Endothelial cell of umbilical vein (primary cell): ENCODE results near the gene RAB24. TPM values are rescaled to one million over a fixed set of nuclear protein-coding genes. Genes with fewer than 3 reads are reported as not detected.

ENCODE experiments used
- BruUV-seq: library from RNA; stranded (reverse); fragments of 400-500 nt; replicated peaks from 2 replicates; lab custom pipeline; 2021; lab: Mats Ljungman, UMichigan
- CTCF ChIA-PET: fragments of 300-600, 350-600 bp; sonication (Branson Sonifier 250); formaldehyde crosslinking; loops from one replicate; lab custom pipeline; 2021; ENCODE audit warnings: antibody characterized with exemption, inconsistent platforms; lab: Charles Lee
- POLR2A ChIA-PET: fragments of 300-600, 350-600 bp; sonication (Branson Sonifier 250); formaldehyde crosslinking; loops from one replicate; lab custom pipeline; 2021; ENCODE audit warnings: antibody characterized with exemption, inconsistent platforms; lab: Charles Lee
- DNase-seq: peaks from one replicate; pipeline ENCODE4 v3.0.0-alpha.2; 2011; ENCODE audit warnings: low read depth, low spot score
- FAIRE-seq: peaks from 2 replicates; lab custom pipeline; 2011; peaks lifted over from hg19 to GRCh38; lab: Jason Lieb, UNC
- H2AFZ ChIP-seq: 2 replicates; pipeline ENCODE4 v1.6.0; 2012; ENCODE audit warnings: low read depth, low read length, control low read depth, inconsistent platforms
- H3K27ac ChIP-seq: 2 replicates; pipeline ENCODE4 v1.5.1; 2011; ENCODE audit warnings: low read depth, mild to moderate bottlenecking, control low read depth, low read length, moderate library complexity; ENCODE audit not compliant: insufficient read depth
- H3K27me3 ChIP-seq, 2 experiments: 2 replicates each; pipeline versions ENCODE4 v1.6.0 to v1.6.1; 2011; ENCODE audit warnings: low read length in 2 of 2, mixed read lengths in 1 of 2; ENCODE audit not compliant: control insufficient read depth in 2 of 2, insufficient read depth in 2 of 2
- H3K36me3 ChIP-seq, 2 experiments: 2 replicates in 1 of 2; 3 replicates in 1 of 2; pipeline ENCODE4 v1.5.1; 2011; ENCODE audit warnings: low read length in 2 of 2, mild to moderate bottlenecking in 1 of 2, moderate library complexity in 1 of 2; ENCODE audit not compliant: control insufficient read depth in 2 of 2, insufficient read depth in 2 of 2; ENCODE audit errors: extremely low read depth in 1 of 2
- H3K4me1 ChIP-seq: 3 replicates; pipeline ENCODE4 v1.5.1; 2011; ENCODE audit warnings: mild to moderate bottlenecking, low read length; ENCODE audit not compliant: control insufficient read depth, insufficient read depth; ENCODE audit errors: extremely low read depth
- H3K4me2 ChIP-seq: 2 replicates; pipeline ENCODE4 v1.6.1; 2011; ENCODE audit warnings: low read length, control low read depth, mixed read lengths; ENCODE audit not compliant: insufficient read depth
- H3K4me3 ChIP-seq, 3 experiments: fragments of 200-600 bp in 1 of 3; sonication (generic), shearing (Covaris generic) in 1 of 3; replicated peaks in 1 of 3; 2 replicates each; pipeline ENCODE4 v1.5.1; 2011 to 2016; ENCODE audit warnings: control low read depth in 3 of 3, low read length in 3 of 3, mild to moderate bottlenecking in 2 of 3, inconsistent platforms in 1 of 3, low read depth in 1 of 3, moderate library complexity in 1 of 3; ENCODE audit not compliant: insufficient read depth in 1 of 3
- H3K79me2 ChIP-seq: 2 replicates; pipeline ENCODE4 v1.6.0; 2012; ENCODE audit warnings: low read length, inconsistent platforms; ENCODE audit not compliant: control insufficient read depth, insufficient read depth
- H3K9ac ChIP-seq: replicated peaks from 2 replicates; pipeline ENCODE3; 2011; ENCODE audit warnings: low read length, control low read depth; ENCODE audit not compliant: insufficient read depth; ENCODE audit errors: extremely low read depth
- H3K9me1 ChIP-seq: replicated peaks from 3 replicates; pipeline ENCODE4 v1.6.0; 2011; ENCODE audit warnings: mild to moderate bottlenecking, low read length; ENCODE audit not compliant: control insufficient read depth, insufficient read depth; ENCODE audit errors: extremely low read depth
- H3K9me3 ChIP-seq: replicated peaks from 2 replicates; pipeline ENCODE4 v1.5.1; 2012; ENCODE audit warnings: low read length, inconsistent platforms; ENCODE audit not compliant: control insufficient read depth, insufficient read depth
- H4K20me1 ChIP-seq: replicated peaks from 2 replicates; pipeline ENCODE3; 2011; ENCODE audit warnings: mild to moderate bottlenecking, low read length; ENCODE audit not compliant: control insufficient read depth, insufficient read depth; ENCODE audit errors: extremely low read depth
- EZH2 ChIP-seq: IDR thresholded peaks from 2 replicates; pipeline ENCODE4 v1.6.1; 2012; ENCODE audit warnings: borderline replicate concordance, low read depth, mild to moderate bottlenecking, moderate library complexity, low read length, inconsistent platforms; ENCODE audit not compliant: severe bottlenecking
- FOS ChIP-seq: IDR thresholded peaks from 2 replicates; pipeline ENCODE4 v1.6.1; 2011; ENCODE audit warnings: mild to moderate bottlenecking, low read length, moderate library complexity, borderline replicate concordance; ENCODE audit not compliant: insufficient read depth
- GATA2 ChIP-seq: IDR thresholded peaks from 2 replicates; pipeline ENCODE4 v1.7.0; 2011; ENCODE audit warnings: low read depth, mild to moderate bottlenecking, moderate library complexity, mixed read lengths, low read length; ENCODE audit not compliant: insufficient read length, insufficient read depth
- JUN ChIP-seq: IDR thresholded peaks from 2 replicates; pipeline ENCODE4 v1.6.1; 2011; ENCODE audit warnings: borderline replicate concordance, low read depth; ENCODE audit not compliant: insufficient read length, insufficient read depth
- MYC ChIP-seq: IDR thresholded peaks from one replicate; pipeline ENCODE4 v1.6.1; 2011; ENCODE audit warnings: mild to moderate bottlenecking, low read depth, low read length
- POLR2A ChIP-seq: IDR thresholded peaks from 2 replicates; pipeline ENCODE4 v1.6.1; 2012; ENCODE audit warnings: low read depth, mild to moderate bottlenecking, control low read depth, low read length
- POLR2AphosphoS5 ChIP-seq: IDR thresholded peaks from 2 replicates; pipeline ENCODE4 v1.6.1; 2012; ENCODE audit warnings: low read depth, mild to moderate bottlenecking, control low read depth, low read length, moderate library complexity; ENCODE audit not compliant: insufficient read depth
- dilution Hi-C: fragments of 300-500 bp; cut with MboI; formaldehyde crosslinking; loops from one replicate; pipeline ENCODE4 v1.15.0; 2019; ENCODE audit warnings: low sequenced_read_pairs; ENCODE audit not compliant: extremely low pct_ligation_motif_present
- intact Hi-C: fragments of 100-400 bp; cut with micrococcal nuclease; formaldehyde crosslinking; loops from one replicate; pipeline ENCODE4 v1.10.0; 2022
- polyA plus RNA-seq, 4 experiments: library from polyadenylated mRNA; depleted of rRNA in 3 of 4; stranded (reverse) in 3 of 4; unstranded in 1 of 4; fragments of >200 nt; gene quantifications; 2 replicates each; pipeline versions ENCODE4 v1.2.1 to v1.2.3, GENCODE V29; 2011 to 2012; ENCODE audit warnings: missing spikeins in 1 of 4
- total RNA-seq: library from RNA; stranded (reverse); gene quantifications from 2 replicates; pipeline ENCODE4 v1.2.3, GENCODE V29; 2021
- TF ChIP-seq, protein P1 (sequence below): IDR thresholded peaks from 2 replicates; pipeline ENCODE4 v1.6.1; 2011; ENCODE audit not compliant: insufficient read depth, insufficient read length
- TF ChIP-seq, protein P2 (sequence below), 2 donors: IDR thresholded peaks; 1 replicate in 1 of 2; 2 replicates in 1 of 2; pipeline ENCODE4 v1.5.1; 2011; ENCODE audit warnings: low read length in 2 of 2, mild to moderate bottlenecking in 2 of 2, moderate library complexity in 2 of 2, control low read depth in 1 of 2, inconsistent platforms in 1 of 2, low read depth in 1 of 2; ENCODE audit not compliant: insufficient read depth in 1 of 2; ENCODE audit errors: extremely low read depth in 1 of 2

RAB24 gene
- total and polyA plus RNA-seq, 2 donors (not counting 3 experiments of a cell fraction or from before 2014, with no cell fraction given) = 20.7 to 44.0 TPM

DNA sequence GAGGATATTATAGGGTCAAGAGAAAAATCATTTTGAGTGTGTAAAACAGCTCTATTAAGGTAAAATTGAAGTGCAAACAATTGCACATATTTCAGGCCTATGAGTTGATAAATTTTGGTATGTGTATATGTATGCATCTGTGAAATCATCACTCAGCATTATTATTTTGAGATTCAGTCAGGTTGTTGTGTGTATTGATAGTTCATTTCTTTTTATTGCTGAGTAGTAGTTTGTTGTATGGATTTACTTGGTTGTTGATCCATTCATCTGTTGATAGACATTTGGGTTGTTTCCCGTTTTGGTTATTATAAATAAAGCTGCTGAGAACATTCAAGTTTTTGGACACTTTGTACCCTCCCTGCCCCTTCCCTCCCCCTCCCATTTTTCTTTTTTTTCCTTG, 50.3 kb downstream of the RAB24 start:
- no peak for FAIRE-seq
- Histone ChIP-seq H3K79me2 (peaks cover 1% of the 10 kb centered on the region), H3K4me3 (no peak overlapping the region), H3K27me3 (no peaks in the 10 kb centered on the region), H3K36me3 (peaks cover 5 to 16% of the 10 kb centered on the region in 2 experiments), H3K4me2 (no peak overlapping the region), H2AFZ (no peak overlapping the region), H3K9me1 (no peaks in the 10 kb centered on the region), H3K27ac (no peak overlapping the region), H3K4me1 (no peaks in the 10 kb centered on the region), H4K20me1 (no peaks in the 10 kb centered on the region), H3K9ac (no peak overlapping the region), H3K9me3 (no peaks in the 10 kb centered on the region)
- CTCF ChIA-PET = interaction anchor here (0.8 to 1.6 kb wide), 3 partner anchors 8 to 20 kb away, joined by 3 to 5 read pairs (median 4); no protein-coding TSS in a partner anchor
- dilution Hi-C loops = no loop called here
- POLR2A ChIA-PET = no interaction called here
- no TSS peak for BruUV-seq
- TF ChIP-seq MYC = no peak
- no peak for TF ChIP-seq POLR2A
- no peak for TF ChIP-seq FOS
- no peak for TF ChIP-seq JUN
- TF ChIP-seq, protein P1, sequence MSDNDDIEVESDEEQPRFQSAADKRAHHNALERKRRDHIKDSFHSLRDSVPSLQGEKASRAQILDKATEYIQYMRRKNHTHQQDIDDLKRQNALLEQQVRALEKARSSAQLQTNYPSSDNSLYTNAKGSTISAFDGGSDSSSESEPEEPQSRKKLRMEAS = no peak
- no peak for TF ChIP-seq GATA2
- TF ChIP-seq, protein P2, sequence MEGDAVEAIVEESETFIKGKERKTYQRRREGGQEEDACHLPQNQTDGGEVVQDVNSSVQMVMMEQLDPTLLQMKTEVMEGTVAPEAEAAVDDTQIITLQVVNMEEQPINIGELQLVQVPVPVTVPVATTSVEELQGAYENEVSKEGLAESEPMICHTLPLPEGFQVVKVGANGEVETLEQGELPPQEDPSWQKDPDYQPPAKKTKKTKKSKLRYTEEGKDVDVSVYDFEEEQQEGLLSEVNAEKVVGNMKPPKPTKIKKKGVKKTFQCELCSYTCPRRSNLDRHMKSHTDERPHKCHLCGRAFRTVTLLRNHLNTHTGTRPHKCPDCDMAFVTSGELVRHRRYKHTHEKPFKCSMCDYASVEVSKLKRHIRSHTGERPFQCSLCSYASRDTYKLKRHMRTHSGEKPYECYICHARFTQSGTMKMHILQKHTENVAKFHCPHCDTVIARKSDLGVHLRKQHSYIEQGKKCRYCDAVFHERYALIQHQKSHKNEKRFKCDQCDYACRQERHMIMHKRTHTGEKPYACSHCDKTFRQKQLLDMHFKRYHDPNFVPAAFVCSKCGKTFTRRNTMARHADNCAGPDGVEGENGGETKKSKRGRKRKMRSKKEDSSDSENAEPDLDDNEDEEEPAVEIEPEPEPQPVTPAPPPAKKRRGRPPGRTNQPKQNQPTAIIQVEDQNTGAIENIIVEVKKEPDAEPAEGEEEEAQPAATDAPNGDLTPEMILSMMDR (IDR thresholded peaks at IDR 0.05; ENCODE audit: extremely low read depth in 1 of 2, insufficient read depth in 1 of 2, low read depth in 1 of 2, low read length in 2 of 2) = no peak
- no peak for TF ChIP-seq POLR2AphosphoS5
- TF ChIP-seq EZH2 = no peak
- DNase-seq = no peak
- intact Hi-C loops = no loop called here

Other genes starting within 250 kb of the RAB24 start
- 2.9 and 3.8 TPM in 2 replicates for gene FGFR4, start 216.8 kb downstream of the RAB24 start, total RNA-seq
- gene FGFR4, start 216.8 kb downstream of the RAB24 start, polyA plus RNA-seq = 1.9 and 2.3 TPM in 2 replicates
- 76.1 and 90.4 TPM in 2 replicates for gene NSD1, start 169.9 kb downstream of the RAB24 start, total RNA-seq
- gene NSD1, start 169.9 kb downstream of the RAB24 start, polyA plus RNA-seq = 12.4 and 14.4 TPM in 2 replicates
- 201 and 203 TPM in 2 replicates for gene PRELID1, start 80 bp upstream of the RAB24 start, total RNA-seq
- 293 and 356 TPM in 2 replicates for gene PRELID1, start 80 bp upstream of the RAB24 start, polyA plus RNA-seq
- gene MXD3, start 8.2 kb upstream of the RAB24 start, total RNA-seq = 30.5 and 44.2 TPM in 2 replicates
- gene MXD3, start 8.2 kb upstream of the RAB24 start, polyA plus RNA-seq = 38.4 and 49.9 TPM in 2 replicates
- gene LMAN2, start 47.9 kb upstream of the RAB24 start, total RNA-seq = 151 and 160 TPM in 2 replicates
- gene LMAN2, start 47.9 kb upstream of the RAB24 start, polyA plus RNA-seq = 370 and 475 TPM in 2 replicates
- 4.3 and 4.8 TPM in 2 replicates for gene RGS14, start 54.2 kb upstream of the RAB24 start, total RNA-seq
- gene RGS14, start 54.2 kb upstream of the RAB24 start, polyA plus RNA-seq = 7.3 and 9.9 TPM in 2 replicates
- not detected in 2 replicates for gene SLC34A1, start 80.7 kb upstream of the RAB24 start, total RNA-seq
- not detected in 2 replicates for gene SLC34A1, start 80.7 kb upstream of the RAB24 start, polyA plus RNA-seq
- gene PFN3, start 96.9 kb upstream of the RAB24 start, total RNA-seq = not detected in 2 replicates
- not detected in 2 replicates for gene PFN3, start 96.9 kb upstream of the RAB24 start, polyA plus RNA-seq
- gene F12, start 105.8 kb upstream of the RAB24 start, total RNA-seq = 1.00 and 1.4 TPM in 2 replicates
- 1.4 and 2.7 TPM in 2 replicates for gene F12, start 105.8 kb upstream of the RAB24 start, polyA plus RNA-seq
- 36.4 and 37.0 TPM in 2 replicates for gene GRK6, start 123.0 kb upstream of the RAB24 start, total RNA-seq
- 22.9 and 28.9 TPM in 2 replicates for gene GRK6, start 123.0 kb upstream of the RAB24 start, polyA plus RNA-seq
- 5.7 and 6.5 TPM in 2 replicates for gene PRR7, start 143.1 kb upstream of the RAB24 start, total RNA-seq
- 6.6 and 10.5 TPM in 2 replicates for gene PRR7, start 143.1 kb upstream of the RAB24 start, polyA plus RNA-seq
- 310 and 336 TPM in 2 replicates for gene DBN1, start 169.9 kb upstream of the RAB24 start, total RNA-seq
- 198 and 267 TPM in 2 replicates for gene DBN1, start 169.9 kb upstream of the RAB24 start, polyA plus RNA-seq
- 318 and 371 TPM in 2 replicates for gene PDLIM7, start 193.9 kb upstream of the RAB24 start, total RNA-seq
- gene PDLIM7, start 193.9 kb upstream of the RAB24 start, polyA plus RNA-seq = 314 and 418 TPM in 2 replicates
- gene DOK3, start 206.1 kb upstream of the RAB24 start, total RNA-seq = 5.3 and 8.1 TPM in 2 replicates
- 4.8 and 5.1 TPM in 2 replicates for gene DOK3, start 206.1 kb upstream of the RAB24 start, polyA plus RNA-seq
- 86.4 and 103 TPM in 2 replicates for gene DDX41, start 213.2 kb upstream of the RAB24 start, total RNA-seq
- gene DDX41, start 213.2 kb upstream of the RAB24 start, polyA plus RNA-seq = 118 and 127 TPM in 2 replicates